Gastrocnemius medialis (tissue), 4 donors: ENCODE measurements around the gene OIP5.

Experiments used
- POLR2A ChIP-seq, 2 donors: fragments of 450-650 bp; IDR thresholded peaks; one replicate each; pipeline ENCODE4 v1.6.1; 2017; ENCODE audit warnings: antibody characterized with exemption in 2 of 2, mild to moderate bottlenecking in 2 of 2, moderate library complexity in 2 of 2
- TF ChIP-seq, protein P1 (sequence below), 5 experiments: fragments of 450-650 bp in 3 of 5; fragments of 200-600 bp in 2 of 5; sonication (generic) in 2 of 5; IDR thresholded peaks in 4 of 5; conservative IDR thresholded peaks in 1 of 5; 1 replicate in 4 of 5; 2 replicates in 1 of 5; pipeline ENCODE4 v1.5.1; 2016 to 2019; ENCODE audit warnings: antibody characterized with exemption in 5 of 5, mild to moderate bottlenecking in 3 of 5, moderate library complexity in 3 of 5

DNA sequence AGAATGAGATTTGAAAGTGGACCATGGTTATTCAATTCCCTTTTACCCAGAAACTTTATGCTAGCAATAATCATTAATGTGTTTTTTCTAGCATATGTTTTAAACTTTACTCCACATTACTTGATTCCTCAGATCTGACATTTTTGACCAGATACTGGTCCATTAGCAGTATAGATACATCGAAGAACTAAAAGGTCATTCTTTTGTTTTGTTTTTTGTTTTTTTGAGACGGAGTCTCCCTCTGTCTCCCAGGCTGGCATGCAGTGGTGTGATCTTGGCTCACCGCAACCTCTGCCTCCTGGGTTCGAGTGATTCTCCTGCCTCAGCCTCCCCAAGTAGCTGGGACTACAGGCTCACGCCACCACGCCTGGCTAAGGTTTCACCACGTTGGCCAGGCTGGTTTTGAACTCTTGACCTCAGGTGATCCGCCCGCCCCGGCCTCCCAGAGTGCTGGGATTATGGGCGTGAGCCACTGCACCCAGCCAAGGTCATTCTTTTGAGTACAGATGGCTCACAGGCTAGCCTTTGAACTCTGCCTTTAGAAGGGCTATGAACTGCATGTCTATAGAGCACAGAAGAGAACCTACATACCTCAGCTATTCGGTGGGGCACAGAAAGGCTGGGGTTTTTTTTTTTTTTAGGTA lies 72.7 kb downstream of the OIP5 start:
- TF ChIP-seq, protein P1, sequence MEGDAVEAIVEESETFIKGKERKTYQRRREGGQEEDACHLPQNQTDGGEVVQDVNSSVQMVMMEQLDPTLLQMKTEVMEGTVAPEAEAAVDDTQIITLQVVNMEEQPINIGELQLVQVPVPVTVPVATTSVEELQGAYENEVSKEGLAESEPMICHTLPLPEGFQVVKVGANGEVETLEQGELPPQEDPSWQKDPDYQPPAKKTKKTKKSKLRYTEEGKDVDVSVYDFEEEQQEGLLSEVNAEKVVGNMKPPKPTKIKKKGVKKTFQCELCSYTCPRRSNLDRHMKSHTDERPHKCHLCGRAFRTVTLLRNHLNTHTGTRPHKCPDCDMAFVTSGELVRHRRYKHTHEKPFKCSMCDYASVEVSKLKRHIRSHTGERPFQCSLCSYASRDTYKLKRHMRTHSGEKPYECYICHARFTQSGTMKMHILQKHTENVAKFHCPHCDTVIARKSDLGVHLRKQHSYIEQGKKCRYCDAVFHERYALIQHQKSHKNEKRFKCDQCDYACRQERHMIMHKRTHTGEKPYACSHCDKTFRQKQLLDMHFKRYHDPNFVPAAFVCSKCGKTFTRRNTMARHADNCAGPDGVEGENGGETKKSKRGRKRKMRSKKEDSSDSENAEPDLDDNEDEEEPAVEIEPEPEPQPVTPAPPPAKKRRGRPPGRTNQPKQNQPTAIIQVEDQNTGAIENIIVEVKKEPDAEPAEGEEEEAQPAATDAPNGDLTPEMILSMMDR (IDR thresholded peaks at IDR 0.05 in 4 of 5, conservative IDR thresholded peaks at IDR 0.05 in 1 of 5), result no peak
- TF ChIP-seq POLR2A (IDR thresholded peaks at IDR 0.05), result no peak
